ENCODE results near the gene CBX5. TPM values are rescaled to one million over a fixed set of nuclear protein-coding genes. Genes with fewer than 3 reads are reported as not detected.

The CBX5 gene
- polyA plus RNA-seq, 1 donor (not counting 4 experiments of a cell fraction or from before 2014, with no cell fraction given) = 25.8 TPM

DNA sequence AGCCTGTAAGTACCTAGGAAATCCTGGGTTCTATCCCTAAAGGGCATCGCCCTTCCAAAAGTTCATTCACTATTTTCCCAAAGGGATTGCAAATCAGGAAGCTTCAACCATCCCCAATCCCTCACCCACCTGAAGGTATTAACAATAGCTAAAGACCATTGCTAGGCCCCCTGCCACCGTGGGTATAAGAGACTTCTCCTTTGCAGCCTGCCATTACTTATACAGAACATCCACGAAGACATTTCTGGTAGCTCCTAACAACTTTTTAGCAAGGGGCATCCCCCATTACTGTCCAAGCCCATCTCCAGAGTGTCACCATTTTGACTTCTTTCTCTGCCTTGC lies 90.8 kb downstream of the CBX5 start:
- Histone ChIP-seq H3K36me3 (ENCODE audit: control insufficient read depth in 2 of 2, extremely low read depth in 1 of 2, insufficient read depth in 2 of 2, low read length in 2 of 2) (peaks cover 8 to 9% of the 10 kb centered on the region in 2 experiments), H3K4me1 (ENCODE audit: control insufficient read depth, extremely low read depth, insufficient read depth, low read length) (peaks cover 22% of the 10 kb centered on the region), H4K20me1 (ENCODE audit: control insufficient read depth, extremely low read depth, insufficient read depth, low read length) (no peaks in the 10 kb centered on the region), H3K27me3 (ENCODE audit: control insufficient read depth, extremely low read depth, insufficient read depth, low read length) (no peaks in the 10 kb centered on the region), H3K4me2 (ENCODE audit: control insufficient read depth, extremely low read depth, insufficient read depth, low read depth, low read length) (peak overlapping the region; percentile 53), H2AFZ (ENCODE audit: control insufficient read depth, low read length) (peak overlapping the region; percentile 89), H3K4me3 (ENCODE audit: control insufficient read depth in 2 of 3, extremely low read depth in 1 of 3, insufficient read depth in 2 of 3, low read depth in 1 of 3, low read length in 3 of 3) (peak overlapping the region; percentile 33 to 76 (median 41)), H3K9me1 (ENCODE audit: control insufficient read depth, extremely low read depth, insufficient read depth, low read length) (no peaks in the 10 kb centered on the region), H3K9ac (ENCODE audit: control insufficient read depth, extremely low read depth, insufficient read depth, low read length) (no peak overlapping the region), H3K9me3 (ENCODE audit: control insufficient read depth, low read depth, low read length) (no peaks in the 10 kb centered on the region), H3K79me2 (ENCODE audit: control insufficient read depth, insufficient read depth, low read length) (peaks cover 21% of the 10 kb centered on the region), H3K27ac (ENCODE audit: control insufficient read depth, insufficient read depth, low read length) (no peak overlapping the region)
- DNase-seq (ENCODE audit: low read depth, low spot score) (no peak), FAIRE-seq (no peak)
- dilution Hi-C loops (cut with MboI; ENCODE audit: extremely low pct_ligation_motif_present, low sequenced_read_pairs) = no loop called here
- TF ChIP-seq, protein P1, sequence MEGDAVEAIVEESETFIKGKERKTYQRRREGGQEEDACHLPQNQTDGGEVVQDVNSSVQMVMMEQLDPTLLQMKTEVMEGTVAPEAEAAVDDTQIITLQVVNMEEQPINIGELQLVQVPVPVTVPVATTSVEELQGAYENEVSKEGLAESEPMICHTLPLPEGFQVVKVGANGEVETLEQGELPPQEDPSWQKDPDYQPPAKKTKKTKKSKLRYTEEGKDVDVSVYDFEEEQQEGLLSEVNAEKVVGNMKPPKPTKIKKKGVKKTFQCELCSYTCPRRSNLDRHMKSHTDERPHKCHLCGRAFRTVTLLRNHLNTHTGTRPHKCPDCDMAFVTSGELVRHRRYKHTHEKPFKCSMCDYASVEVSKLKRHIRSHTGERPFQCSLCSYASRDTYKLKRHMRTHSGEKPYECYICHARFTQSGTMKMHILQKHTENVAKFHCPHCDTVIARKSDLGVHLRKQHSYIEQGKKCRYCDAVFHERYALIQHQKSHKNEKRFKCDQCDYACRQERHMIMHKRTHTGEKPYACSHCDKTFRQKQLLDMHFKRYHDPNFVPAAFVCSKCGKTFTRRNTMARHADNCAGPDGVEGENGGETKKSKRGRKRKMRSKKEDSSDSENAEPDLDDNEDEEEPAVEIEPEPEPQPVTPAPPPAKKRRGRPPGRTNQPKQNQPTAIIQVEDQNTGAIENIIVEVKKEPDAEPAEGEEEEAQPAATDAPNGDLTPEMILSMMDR (optimal IDR thresholded peaks at IDR 0.05 in 1 of 3, IDR thresholded peaks at IDR 0.05 in 1 of 3, conservative IDR thresholded peaks at IDR 0.05 in 1 of 3; ENCODE audit: extremely low read depth in 1 of 3, insufficient read depth in 2 of 3, low read length in 3 of 3) = no peak
- TF ChIP-seq EZH2 (IDR thresholded peaks at IDR 0.05; ENCODE audit: low read length) = no peak

DNA sequence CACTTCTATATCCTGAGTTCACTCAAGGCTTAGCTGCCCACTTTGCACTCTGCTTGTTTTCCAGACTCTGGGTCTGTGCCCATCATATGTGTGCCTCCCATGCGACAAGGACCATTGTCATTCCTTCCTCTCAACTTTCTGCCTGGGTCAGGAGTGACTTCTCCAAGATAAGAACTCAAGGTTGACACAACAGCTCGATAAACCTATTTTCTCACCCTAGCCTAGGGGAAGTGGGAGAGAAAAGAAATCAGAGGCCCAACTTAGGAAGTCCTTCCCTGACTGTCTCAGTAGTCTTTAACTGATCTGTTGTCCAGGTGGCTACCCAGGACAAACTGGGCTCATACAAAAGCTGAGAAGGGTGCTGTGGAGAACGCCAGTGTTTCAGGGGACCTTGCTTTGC lies 92.8 kb downstream of the CBX5 start:
- Histone ChIP-seq H3K4me2 (ENCODE audit: control insufficient read depth, extremely low read depth, insufficient read depth, low read depth, low read length) (no peak overlapping the region), H4K20me1 (ENCODE audit: control insufficient read depth, extremely low read depth, insufficient read depth, low read length) (no peaks in the 10 kb centered on the region), H3K27me3 (ENCODE audit: control insufficient read depth, extremely low read depth, insufficient read depth, low read length) (no peaks in the 10 kb centered on the region), H3K4me1 (ENCODE audit: control insufficient read depth, extremely low read depth, insufficient read depth, low read length) (peaks cover 22% of the 10 kb centered on the region), H3K79me2 (ENCODE audit: control insufficient read depth, insufficient read depth, low read length) (peaks cover 21% of the 10 kb centered on the region), H3K4me3 (ENCODE audit: control insufficient read depth in 2 of 3, extremely low read depth in 1 of 3, insufficient read depth in 2 of 3, low read depth in 1 of 3, low read length in 3 of 3) (no peak overlapping the region), H3K36me3 (ENCODE audit: control insufficient read depth in 2 of 2, extremely low read depth in 1 of 2, insufficient read depth in 2 of 2, low read length in 2 of 2) (peaks cover 8 to 18% of the 10 kb centered on the region in 2 experiments), H3K9me3 (ENCODE audit: control insufficient read depth, low read depth, low read length) (no peaks in the 10 kb centered on the region), H2AFZ (ENCODE audit: control insufficient read depth, low read length) (no peak overlapping the region), H3K9me1 (ENCODE audit: control insufficient read depth, extremely low read depth, insufficient read depth, low read length) (no peaks in the 10 kb centered on the region), H3K9ac (ENCODE audit: control insufficient read depth, extremely low read depth, insufficient read depth, low read length) (no peak overlapping the region), H3K27ac (ENCODE audit: control insufficient read depth, insufficient read depth, low read length) (no peak overlapping the region)
- FAIRE-seq = no peak
- TF ChIP-seq EZH2 (IDR thresholded peaks at IDR 0.05; ENCODE audit: low read length) = no peak
- TF ChIP-seq, protein P1 (optimal IDR thresholded peaks at IDR 0.05 in 1 of 3, IDR thresholded peaks at IDR 0.05 in 1 of 3, conservative IDR thresholded peaks at IDR 0.05 in 1 of 3; ENCODE audit: extremely low read depth in 1 of 3, insufficient read depth in 2 of 3, low read length in 3 of 3) = no peak
- dilution Hi-C loops (cut with MboI; ENCODE audit: extremely low pct_ligation_motif_present, low sequenced_read_pairs) = no loop called here
- no peak for DNase-seq (ENCODE audit: low read depth, low spot score)

Measured in keratinocyte (primary cell).